Measurements from ENCODE around the gene KIFC1.
"Not testable (repeated sequence)": the region's sequence is repeated elsewhere in the genome, so short reads cannot be mapped to it uniquely, and the experiment has no call there.

KIFC1 gene, protein sequence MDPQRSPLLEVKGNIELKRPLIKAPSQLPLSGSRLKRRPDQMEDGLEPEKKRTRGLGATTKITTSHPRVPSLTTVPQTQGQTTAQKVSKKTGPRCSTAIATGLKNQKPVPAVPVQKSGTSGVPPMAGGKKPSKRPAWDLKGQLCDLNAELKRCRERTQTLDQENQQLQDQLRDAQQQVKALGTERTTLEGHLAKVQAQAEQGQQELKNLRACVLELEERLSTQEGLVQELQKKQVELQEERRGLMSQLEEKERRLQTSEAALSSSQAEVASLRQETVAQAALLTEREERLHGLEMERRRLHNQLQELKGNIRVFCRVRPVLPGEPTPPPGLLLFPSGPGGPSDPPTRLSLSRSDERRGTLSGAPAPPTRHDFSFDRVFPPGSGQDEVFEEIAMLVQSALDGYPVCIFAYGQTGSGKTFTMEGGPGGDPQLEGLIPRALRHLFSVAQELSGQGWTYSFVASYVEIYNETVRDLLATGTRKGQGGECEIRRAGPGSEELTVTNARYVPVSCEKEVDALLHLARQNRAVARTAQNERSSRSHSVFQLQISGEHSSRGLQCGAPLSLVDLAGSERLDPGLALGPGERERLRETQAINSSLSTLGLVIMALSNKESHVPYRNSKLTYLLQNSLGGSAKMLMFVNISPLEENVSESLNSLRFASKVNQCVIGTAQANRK

DNA sequence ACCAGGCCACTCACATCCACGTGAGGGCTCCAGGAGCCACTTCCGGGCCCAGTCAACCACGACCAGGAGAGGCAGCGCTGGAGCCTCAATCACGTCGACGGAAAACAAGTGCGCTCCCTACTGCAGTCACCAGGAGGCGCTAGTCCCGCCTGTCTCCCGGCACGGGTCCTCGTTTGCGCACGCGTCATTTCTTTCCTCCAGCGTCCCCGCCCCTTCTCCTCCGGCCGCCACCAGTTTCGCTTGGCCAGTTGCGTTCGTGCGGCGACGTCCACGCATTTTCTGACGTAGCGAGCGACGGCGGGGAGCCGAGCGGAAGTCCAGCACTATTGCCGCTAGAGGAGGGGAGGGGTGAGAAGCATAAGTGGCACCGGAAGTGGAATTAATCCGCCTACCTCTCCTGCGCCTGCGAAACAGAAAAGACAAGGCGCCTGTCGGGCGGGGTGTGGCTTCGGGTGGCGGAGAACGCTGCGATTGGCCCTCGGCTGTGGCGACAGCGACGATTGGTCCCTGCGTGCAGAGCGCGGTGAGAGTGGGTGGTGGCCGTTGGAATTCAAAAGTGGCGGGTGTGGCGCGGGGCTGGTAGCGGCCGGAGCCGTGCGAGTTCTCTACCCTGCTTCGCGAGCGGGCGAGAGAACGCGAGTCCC lies at the start of gene KIFC1:
KIFC1 (plus strand) TSS at position 546 of the 644 bp plus-strand sequence. CDS start 163 bp downstream, outside the sequence.
- DNase-seq (ENCODE audit: insufficient read length, low spot score) (peak; percentile 96), FAIRE-seq (peak; percentile 93)

DNA sequence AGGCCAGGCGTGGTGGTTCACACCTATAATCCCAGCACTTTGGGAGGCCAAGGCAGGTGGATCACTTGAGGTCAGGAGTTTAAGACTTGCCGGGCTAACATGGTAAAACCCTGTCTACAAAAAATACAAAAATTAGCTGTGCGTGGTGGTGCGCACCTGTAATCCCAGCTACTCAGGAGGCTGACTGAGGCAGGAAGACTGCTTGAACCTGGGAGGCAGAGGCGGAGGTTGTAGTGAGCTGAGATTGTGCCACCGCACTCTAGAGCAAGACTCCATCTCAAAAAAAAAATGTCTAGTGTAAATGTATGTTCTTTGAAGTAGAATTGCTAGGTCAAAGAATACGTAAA lies 48.0 kb upstream of the KIFC1 start:
- DNase-seq (ENCODE audit: insufficient read length, low spot score); FAIRE-seq: not testable (repeated sequence)

DNA sequence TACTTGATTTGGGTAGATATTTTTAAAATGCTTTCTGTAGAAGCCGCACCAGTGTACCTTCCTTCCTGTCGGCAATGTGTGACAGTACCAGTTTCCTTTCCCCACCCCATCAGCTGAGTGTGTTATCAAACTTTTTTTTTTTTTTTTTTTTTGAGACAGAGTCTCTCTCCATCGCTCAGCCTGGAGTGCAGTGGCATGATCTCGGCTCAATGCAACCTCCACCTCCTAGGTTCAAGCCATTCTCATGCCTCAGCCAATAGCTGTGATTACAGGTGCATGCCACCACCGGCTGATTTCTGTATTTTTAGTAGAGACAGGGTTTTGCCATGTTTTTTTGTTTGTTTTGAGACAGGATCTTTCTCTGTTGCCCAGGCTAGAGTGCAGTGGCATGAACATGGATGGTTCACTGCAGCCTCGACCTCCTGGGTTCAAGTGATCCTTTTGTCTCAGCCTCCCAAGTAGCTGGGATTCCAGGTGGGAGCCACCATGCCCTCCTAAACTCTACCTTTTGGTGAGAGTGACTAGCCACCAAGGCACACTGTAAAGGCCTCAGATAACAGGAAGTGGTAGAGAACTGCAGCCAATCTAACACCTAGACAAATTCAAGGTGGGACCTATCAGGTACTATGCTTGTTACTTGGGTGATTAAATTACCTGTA lies 47.5 kb upstream of the KIFC1 start:
- DNase-seq (ENCODE audit: insufficient read length, low spot score) (no peak), FAIRE-seq (no peak)

DNA sequence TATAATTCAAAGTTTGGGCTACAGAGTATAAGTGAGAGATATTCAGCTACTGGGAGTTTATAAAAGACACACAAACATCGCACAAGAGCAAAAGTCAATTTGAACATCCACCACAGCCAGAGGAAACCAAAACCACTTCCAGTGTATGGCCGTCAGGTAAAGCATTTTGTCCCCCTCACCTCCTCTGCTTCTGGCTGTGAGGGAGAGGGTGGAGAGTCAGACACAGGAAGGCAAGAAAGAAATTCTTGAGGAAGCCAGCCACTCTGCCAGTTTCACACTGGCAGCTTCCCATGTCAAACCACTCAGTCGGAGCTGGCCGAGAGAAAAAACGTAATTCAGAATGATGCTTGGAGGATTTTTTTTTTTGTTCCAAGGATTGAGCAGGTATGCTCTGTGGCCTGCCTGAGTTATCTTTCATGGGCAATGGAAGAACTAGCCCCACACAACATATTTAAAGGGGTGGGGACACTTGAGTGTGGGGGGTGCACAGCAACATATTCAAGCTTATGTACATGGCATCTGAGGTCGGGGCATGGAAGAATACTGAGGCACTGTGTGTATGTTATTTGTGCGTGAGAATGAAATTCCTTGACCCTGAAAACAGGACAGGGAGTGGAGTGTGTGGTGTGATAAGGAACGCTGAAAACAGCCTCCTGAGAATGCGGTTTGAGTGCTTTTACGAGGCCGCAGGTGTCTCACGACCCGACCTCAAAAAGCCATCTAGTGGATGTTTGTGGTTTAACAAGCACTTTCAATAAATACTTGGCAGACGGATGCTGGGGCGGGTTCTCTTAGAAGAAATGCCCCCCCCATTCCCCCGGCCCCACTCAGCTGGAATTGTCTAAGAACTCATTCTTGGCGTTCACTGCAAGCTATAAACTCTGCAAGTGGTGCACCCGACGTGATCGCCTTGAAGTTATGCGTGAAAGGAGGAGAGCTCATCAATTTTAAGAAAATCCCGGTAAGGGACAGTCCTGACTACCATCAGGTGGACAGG lies 46.6 kb upstream of the KIFC1 start:
- DNase-seq (ENCODE audit: insufficient read length, low spot score) (peak; percentile 60), FAIRE-seq (no peak)

DNA sequence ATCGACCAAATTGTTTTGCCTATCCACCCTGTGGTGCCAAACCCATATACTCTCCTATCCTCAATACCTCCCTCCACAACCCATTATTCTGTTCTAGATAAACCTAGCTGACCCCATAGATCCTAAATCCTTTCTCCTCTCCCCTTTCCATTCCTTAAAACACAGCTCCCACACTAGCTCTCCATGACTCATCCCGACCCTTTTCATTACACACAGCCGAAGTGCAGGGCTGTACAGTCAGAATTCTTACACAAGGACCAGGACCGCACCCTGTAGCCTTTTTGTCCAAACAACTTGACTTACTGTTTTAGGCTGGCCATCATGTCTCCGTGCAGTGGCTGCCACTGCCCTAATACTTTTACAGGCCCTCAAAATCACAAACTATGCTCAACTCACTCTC lies 44.7 kb upstream of the KIFC1 start:
- not testable (repeated sequence) for DNase-seq (ENCODE audit: insufficient read length, low spot score); FAIRE-seq

DNA sequence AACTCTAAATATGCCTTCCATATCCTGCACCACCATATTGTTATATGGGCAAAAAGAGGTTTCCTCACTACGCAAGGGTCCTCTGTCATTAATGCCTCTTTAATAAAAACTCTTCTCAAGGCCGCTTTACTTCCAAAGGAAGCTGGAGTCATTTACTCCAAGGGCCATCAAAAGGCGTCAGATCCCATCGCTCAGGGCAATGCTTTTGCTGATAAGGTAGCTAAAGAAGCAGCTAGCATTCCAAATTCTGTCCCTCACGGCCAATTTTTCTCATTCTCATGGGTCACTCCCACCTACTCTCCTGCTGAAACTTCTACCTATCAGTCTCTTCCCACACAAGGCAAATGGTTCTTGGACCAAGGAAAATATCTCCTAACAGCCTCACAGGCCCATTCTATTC lies 43.8 kb upstream of the KIFC1 start:
- DNase-seq (ENCODE audit: insufficient read length, low spot score) (no peak), FAIRE-seq (no peak)

DNA sequence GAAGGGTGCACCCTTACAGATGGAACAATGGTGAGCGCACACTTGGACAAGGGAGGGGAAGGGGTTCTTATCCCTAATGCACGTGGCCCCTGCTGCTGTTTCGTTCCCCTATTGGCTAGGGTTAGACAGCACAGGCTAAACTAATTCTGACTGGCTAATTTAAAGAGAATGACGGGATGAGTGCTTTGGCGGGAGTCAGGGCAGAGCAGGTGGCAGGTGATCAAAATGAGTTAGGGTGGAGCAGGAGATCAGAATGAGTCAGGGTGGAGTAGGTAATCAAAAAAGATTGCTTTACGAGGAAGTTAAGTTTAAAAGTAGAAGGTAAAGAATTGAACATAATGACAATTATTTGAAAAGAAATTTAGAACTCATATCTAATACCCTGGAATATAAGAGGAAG lies 35.8 kb upstream of the KIFC1 start:
- not testable (repeated sequence) for FAIRE-seq; DNase-seq (ENCODE audit: insufficient read length, low spot score)

DNA sequence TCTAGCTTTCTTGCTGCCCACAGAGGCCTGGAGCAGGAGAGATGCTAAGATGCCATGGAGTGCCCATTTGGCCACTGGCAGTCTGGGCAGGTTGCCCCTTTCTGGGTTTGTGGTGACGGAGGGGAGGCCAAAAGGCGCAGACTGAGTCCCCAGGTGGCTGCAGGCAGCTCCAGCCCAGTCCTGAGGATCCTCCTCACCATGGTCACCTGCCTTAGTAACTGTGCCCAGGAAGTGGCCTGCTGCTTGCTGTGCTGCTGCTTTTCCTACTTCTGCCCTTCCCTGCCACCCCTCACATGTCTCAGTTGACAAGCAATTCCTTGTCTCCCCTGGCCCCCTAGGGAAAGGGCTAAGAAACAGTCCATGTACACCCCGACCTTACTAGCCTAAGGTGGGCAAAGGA lies 35.3 kb upstream of the KIFC1 start:
- DNase-seq (ENCODE audit: insufficient read length, low spot score) = no peak
- FAIRE-seq = peak; percentile 16

DNA sequence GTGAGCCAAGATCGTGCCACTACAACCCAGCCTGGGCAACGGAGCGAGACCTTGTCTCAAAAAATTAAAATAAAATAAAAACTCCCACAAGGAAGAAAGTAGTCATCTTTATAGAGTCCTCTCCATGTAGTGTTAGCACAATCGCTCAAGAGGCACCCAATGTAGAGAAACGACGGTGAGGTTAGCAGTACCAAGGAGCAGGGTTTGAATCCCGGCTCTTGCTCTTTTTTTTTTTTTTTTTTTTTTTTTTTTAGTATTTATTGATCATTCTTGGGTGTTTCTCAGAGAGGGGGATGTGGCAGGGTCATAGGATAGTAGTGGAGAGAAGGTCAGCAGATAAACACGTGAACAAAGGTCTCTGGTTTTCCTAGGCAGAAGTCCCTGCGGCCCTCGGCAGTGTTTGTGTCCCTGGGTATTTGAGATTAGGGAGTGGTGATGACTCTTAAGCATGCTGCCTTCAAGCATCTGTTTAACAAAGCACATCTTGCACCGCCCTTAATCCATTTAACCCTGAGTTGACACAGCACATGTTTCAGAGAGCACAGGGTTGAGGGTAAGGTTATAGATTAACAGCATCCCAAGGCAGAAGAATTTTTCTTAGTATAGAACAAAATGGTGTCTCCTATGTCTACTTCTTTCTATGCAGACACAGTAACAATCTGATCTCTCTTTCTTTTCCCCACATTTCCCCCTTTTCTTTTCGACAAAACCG lies 34.3 kb upstream of the KIFC1 start:
- FAIRE-seq; DNase-seq (ENCODE audit: insufficient read length, low spot score): not testable (repeated sequence)

DNA sequence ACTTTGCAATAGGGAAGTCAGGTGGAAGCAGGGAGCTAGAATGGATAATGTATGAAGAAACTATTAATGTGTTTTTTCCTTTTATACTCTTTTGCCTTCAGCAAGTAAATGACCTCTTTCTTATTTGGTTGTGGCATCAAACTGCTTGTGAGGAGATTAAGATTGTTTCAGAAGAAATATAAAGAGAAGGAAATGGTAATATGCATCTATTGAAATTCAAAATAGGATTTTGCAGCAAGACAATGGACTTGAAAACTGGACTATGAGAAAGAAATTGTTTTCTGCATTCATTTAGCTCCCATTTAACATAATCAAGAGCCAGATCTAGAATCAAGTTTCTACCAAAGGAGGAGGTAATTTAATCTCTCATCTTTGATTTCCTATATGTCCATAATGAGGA lies 32.3 kb upstream of the KIFC1 start:
- FAIRE-seq = no peak
- DNase-seq (ENCODE audit: insufficient read length, low spot score) = no peak

DNA sequence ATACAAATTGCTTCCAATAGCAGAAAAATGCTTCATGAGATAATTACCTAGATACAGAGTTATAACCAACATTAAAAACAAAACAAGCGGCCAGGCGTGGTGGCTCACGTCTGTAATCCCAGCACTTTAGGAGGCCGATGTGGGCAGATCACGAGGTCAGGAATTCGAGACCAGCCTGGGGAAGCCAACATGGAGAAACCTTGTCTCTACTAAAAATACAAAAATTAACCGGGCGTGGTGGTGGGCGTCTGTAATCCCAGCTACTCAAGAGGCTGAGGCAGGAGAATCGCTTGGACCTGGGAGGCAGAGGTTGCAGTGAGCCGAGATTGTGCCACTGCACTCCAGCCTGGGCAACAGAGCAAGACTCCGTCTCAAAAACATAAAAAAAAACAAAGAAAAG lies 28.1 kb upstream of the KIFC1 start:
- not testable (repeated sequence) for FAIRE-seq; DNase-seq (ENCODE audit: insufficient read length, low spot score)

DNA sequence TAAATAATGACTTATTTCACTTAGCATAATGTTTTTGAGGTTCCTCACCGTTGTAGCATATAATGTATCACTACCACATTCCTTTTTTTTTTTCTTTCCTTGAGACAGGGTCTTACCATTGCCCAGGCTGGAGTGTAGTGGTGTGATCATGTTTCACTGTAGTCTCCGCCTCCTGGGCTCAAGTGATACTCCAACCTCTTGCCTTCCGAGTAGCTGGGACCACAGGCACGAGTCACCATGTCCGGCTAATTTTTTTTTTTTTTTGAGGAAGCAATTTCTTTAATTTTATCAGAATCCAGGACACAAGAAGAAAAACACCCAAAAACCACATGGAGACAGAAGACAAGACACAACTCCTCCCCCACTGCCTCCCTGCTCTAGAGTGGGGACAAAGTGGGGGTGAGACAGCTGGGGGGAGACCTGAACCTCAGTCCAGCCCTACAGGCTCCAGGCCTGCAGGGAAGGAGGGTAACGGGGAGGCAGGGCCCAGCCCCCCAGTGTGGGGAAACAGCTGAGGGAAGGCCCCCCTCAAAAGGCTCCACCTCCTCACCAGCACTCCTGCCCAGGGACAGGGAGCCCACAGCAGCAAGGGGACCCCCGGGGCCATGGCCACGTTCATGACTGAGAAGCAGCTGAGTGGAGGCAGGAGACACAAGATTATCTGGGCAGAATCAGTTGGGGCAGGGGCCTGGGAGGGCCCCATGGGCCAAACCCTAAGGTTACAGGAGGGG lies 27.0 kb upstream of the KIFC1 start:
- not testable (repeated sequence) for DNase-seq (ENCODE audit: insufficient read length, low spot score)
- peak; percentile 26 for FAIRE-seq

DNA sequence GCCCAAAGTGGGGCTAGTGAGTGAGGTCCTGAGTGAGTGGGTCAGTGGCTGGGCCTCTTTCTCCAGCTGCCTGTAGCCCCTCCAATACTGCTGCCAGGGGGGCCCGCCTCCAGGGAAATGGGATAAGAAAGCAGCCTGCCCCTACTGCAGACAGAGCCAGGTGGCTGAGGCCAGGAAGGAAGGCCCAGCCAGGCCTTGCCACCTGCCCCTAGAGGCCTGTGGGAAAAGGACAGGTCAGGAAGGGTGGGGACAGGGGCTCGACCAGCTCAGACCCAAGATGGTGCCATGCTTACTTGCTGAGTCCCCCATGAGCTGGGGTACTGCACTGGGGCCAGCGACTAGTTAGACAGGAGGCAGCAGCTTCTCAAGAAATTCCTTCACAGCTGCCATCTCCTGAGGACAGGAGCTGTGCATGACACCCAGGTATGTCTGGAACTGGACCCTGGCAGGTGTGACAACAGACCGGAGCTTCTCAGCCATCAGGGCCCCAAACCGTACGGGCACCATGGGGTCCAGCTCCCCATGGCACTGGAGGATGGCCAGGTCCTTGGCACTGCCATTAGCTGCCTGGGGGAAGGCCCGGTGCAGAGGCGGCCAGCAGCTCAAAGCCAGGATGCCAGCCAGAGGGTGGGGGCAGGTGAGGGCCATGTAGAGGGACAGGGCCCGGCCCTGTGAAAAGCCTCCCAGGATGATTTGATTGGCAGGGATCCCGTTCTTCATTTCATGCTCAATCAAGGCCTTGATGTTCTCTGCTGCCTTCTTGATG lies 26.2 kb upstream of the KIFC1 start:
- FAIRE-seq; DNase-seq (ENCODE audit: insufficient read length, low spot score): not testable (repeated sequence)

DNA sequence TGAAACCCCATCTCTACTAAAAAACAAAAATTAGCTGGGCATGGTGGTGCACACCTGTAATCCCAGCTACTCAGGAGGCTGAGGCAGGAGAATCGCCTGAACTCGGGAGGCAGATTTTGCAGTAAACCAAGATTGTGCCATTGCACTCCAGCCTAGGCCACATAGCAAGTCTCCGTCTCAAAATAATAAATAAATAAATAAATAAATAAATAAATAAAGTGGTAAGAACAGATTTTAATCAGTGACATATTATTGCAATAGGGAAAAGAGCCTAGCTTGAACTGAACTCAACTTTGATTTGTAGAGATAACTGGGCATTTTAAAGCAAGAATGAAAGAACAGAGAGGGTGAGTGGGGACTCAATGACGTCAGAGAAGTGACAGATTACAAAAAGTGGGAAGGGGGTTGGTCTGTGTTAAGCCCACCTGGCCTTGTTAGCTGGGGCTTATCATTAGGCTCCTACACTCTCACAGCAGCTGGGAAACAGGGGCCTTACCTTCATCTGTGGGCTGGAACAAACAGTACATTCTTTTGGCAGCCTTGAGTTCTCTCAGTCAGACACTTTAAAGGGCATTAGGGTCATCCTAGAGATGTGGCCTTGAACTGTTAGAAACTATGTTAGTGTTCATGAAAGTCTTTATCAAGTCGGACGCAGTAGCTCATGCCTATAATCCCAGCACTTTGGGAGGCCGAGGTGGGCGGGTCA lies 24.5 kb upstream of the KIFC1 start:
- DNase-seq (ENCODE audit: insufficient read length, low spot score) = no peak
- FAIRE-seq = no peak

DNA sequence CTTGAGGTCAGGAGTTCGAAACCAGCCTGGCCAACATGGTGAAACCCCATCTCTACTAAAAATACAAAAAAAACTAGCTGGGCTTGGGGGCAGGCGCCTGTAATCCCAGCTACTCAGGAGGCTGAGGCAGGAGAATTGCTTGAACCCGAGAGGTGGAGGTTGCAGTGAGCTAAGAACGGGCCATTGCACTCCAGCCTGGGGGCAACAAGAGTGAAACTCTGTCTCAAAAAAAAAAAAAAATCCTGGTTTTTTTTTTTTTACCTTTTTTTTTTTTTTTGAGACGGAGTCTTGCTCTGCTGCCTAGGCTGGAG lies 24.0 kb upstream of the KIFC1 start:
- DNase-seq (ENCODE audit: insufficient read length, low spot score); FAIRE-seq: not testable (repeated sequence)

DNA sequence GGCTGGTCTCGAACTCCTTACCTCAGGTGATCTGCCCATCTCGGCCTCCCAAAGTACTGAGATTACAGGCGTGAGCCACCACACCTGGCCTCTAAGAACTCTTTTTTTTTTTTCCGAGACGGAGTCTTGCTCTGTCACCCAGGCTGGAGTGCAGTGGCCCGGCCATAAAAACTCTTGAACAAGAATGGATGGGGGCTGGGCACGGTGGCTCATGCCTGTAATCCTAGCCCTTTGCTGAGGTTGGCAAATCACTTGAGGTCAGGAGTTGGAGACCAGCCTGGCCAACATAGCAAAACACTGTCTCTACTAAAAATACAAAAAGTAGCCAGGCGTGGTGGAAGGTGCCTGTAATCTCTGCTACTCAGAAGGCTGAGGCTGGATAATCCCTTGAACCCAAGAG lies 19.7 kb upstream of the KIFC1 start:
- DNase-seq (ENCODE audit: insufficient read length, low spot score); FAIRE-seq: not testable (repeated sequence)

DNA sequence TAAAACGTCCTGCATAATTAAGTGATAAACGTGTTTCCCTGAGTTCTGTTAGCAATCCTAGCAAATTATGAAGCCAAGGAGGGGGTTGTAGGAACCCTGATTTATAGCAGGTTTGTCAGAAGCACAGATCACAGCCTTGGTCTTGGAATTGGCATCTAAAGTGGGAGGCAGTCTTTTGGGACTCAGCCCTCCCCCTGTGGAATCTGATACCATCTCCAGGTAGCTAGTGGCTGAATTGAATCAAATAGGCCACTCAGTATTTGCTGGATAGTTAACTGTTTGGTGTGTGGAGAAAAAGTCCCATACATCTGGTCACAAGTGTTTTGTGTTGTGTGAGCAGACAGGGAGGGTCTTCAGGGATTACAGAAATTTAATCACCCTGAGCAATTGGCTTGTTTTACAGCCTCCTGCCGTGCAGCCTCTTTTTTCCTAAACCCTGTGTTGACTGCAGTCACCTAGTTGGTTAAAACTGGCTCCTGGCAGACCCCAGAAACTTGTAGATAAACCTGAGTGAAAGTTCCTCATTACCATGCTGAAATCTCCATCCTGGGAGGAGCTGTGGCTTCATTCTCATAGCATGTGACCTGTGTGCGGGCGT lies 19.0 kb upstream of the KIFC1 start:
- DNase-seq (ENCODE audit: insufficient read length, low spot score) = no peak
- no peak for FAIRE-seq
